Measurements from ENCODE around the gene PDE4B. TPM values are rescaled to one million over a fixed set of nuclear protein-coding genes. Genes with fewer than 3 reads are reported as not detected.

The PDE4B gene
- polyA plus RNA-seq, 2 of the 4 experiments (the other 2 are of a cell fraction), result 20.2 to 56.8 TPM

GRCh38 chr1:66033781-66034180 lies 241.1 kb downstream of the PDE4B start:
- WGBS (ENCODE audit: missing lambda C conversion rate), result 0% methylated on average over 1 of the region's 1 CpG
- no peak for FAIRE-seq
- Histone ChIP-seq H3K27ac (no peak overlapping the region), H3K4me1 (peaks cover 11% of the 10 kb centered on the region; the same call in 1 of the 3 replicates), H3K9me3 (peaks cover 11% of the 10 kb centered on the region; the same call in 2 of the 3 replicates), H3K4me3 (no peak overlapping the region), H3K4me2 (peak overlapping the region; percentile 19; the same call in 1 of the 3 replicates)
- DNase-seq (ENCODE audit: low read depth in 1 of 2, low spot score in 1 of 2), result peak in 1 of 2 experiments; percentile 2
- ATAC-seq, result peak in 1 of 2 experiments; percentile 43; a peak in 1 of 6 replicates
- TF ChIP-seq JUN (IDR thresholded peaks at IDR 0.05), result no peak
- TF ChIP-seq E2F6 (IDR thresholded peaks at IDR 0.05; ENCODE audit: borderline replicate concordance, low read depth), result no peak
- TF ChIP-seq RNF2 (IDR thresholded peaks at IDR 0.05; ENCODE audit: borderline replicate concordance, low read depth), result no peak
- no peak for TF ChIP-seq NFE2L2 (conservative IDR thresholded peaks at IDR 0.05; ENCODE audit: low read length)
- no peak for TF ChIP-seq ESRRA (IDR thresholded peaks at IDR 0.05; ENCODE audit: borderline replicate concordance, low read length)
- no peak for TF ChIP-seq BHLHE40 (IDR thresholded peaks at IDR 0.05; ENCODE audit: low read depth, low read length)
- TF ChIP-seq KDM1A (IDR thresholded peaks at IDR 0.05; ENCODE audit: low read depth), result no peak
- no peak for TF ChIP-seq USF2 (IDR thresholded peaks at IDR 0.05)
- no peak for TF ChIP-seq ZFP36 (IDR thresholded peaks at IDR 0.05; ENCODE audit: borderline replicate concordance, partially characterized antibody)
- TF ChIP-seq EHMT2 (IDR thresholded peaks at IDR 0.05; ENCODE audit: low read depth), result no peak
- TF ChIP-seq MAX (IDR thresholded peaks at IDR 0.05), result no peak
- no peak for TF ChIP-seq ELK1 (IDR thresholded peaks at IDR 0.05; ENCODE audit: low read depth, low read length)
- TF ChIP-seq RFX5 (IDR thresholded peaks at IDR 0.05), result no peak
- no peak for TF ChIP-seq REST (IDR thresholded peaks at IDR 0.05)
- no peak for TF ChIP-seq CHD4 (IDR thresholded peaks at IDR 0.05; ENCODE audit: borderline replicate concordance)
- ChIA-PET POLR2A (no interaction called here), CTCF (no interaction called here)

GRCh38 chr1:66035616-66036245 lies 243.0 kb downstream of the PDE4B start:
- H3K9me3 ChIP-seq, result no peaks in the 10 kb centered on the region
- no peak for FAIRE-seq
- DNase-seq (ENCODE audit: low read depth in 1 of 2, low spot score in 1 of 2), result no peak
- 100% methylated on average over 1 of the region's 1 CpG for WGBS (ENCODE audit: missing lambda C conversion rate)
- ATAC-seq, result no peak
- H3K27ac ChIP-seq, result no peak overlapping the region
- no peak overlapping the region for H3K4me3 ChIP-seq
- peaks cover 11% of the 10 kb centered on the region; the same call in 1 of the 3 replicates for H3K4me1 ChIP-seq
- TF ChIP-seq E2F6 (IDR thresholded peaks at IDR 0.05; ENCODE audit: borderline replicate concordance, low read depth), result no peak
- TF ChIP-seq REST (IDR thresholded peaks at IDR 0.05), result no peak
- no peak for TF ChIP-seq RNF2 (IDR thresholded peaks at IDR 0.05; ENCODE audit: borderline replicate concordance, low read depth)
- H3K4me2 ChIP-seq, result no peak overlapping the region
- CTCF ChIA-PET, result no interaction called here
- POLR2A ChIA-PET, result no interaction called here

Data from A549 (cell line).